Dedifferentiated amniotic fluid mesenchymal stem cell (primary cell): ENCODE results near the gene VBP1.
"Not testable (repeated sequence)": the region's sequence is repeated elsewhere in the genome, so short reads cannot be mapped to it uniquely, and the experiment has no call there.

Experiments used
- DNase-seq: peaks from one replicate; pipeline ENCODE4 v3.0.0-alpha.2; 2016; ENCODE audit errors: extremely low spot score

VBP1 gene

GRCh38 chrX:155263854-155264628, 47.8 kb downstream of the VBP1 start, which contains the start of gene RAB39B:
RAB39B (minus strand) TSS chrX:155264491; CDS start chrX:155264288, 203 bp downstream.
- DNase-seq = peak; percentile 43

DNA sequence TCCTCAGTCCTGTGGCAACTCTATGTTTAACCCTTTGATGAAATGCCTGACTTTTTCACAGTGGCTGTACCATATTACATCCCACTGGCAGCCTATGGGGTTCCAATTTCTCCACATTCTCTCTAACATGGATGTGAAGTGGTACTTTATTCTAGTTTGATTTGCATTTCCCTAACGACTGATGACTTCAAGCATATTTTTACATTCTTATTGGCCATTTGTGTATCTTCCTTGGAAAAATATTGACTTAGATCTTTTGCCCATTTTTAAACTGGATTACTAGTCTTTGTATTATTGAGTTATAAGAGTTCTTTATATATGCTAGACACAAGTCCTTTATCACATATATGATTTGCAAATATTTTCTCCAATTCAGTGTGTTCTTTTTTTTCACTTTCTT, 50.2 kb downstream of the VBP1 start:
- DNase-seq = no peak

- not testable (repeated sequence) for DNase-seq
These were observed 51.7 kb downstream of the VBP1 start for GRCh38 chrX:155267995-155268394.

DNA sequence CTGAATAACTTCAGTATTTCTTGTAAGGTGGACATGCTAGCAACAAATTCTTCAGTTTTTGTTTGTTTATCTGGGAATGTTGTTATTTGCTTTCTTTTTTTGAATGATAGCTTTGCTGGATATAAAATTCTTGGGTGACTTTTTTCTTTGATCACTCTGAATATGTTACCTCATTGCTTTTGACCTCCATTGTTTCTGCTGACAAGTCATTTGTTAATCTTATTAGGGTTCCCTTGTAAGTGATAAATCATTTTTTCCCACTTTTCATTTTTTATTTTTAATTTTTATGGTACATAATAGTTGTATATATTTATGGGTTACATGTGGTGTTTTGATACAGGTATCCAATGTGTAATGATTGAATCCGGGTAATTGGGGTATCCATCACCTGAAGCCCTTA, 54.7 kb downstream of the VBP1 start:
- no peak for DNase-seq

- DNase-seq = no peak
These were observed 63.6 kb downstream of the VBP1 start for GRCh38 chrX:155279873-155280272.
